Tibial artery (tissue), 4 donors: ENCODE data around the gene ZKSCAN8.
"Not testable (repeated sequence)": the region's sequence is repeated elsewhere in the genome, so short reads cannot be mapped to it uniquely, and the experiment has no call there.

Experiments used
- DNase-seq, 2 donors: peaks; one replicate each; pipeline ENCODE4 v3.0.0-alpha.2; 2019
- H3K27ac ChIP-seq, 2 donors: fragments of 200-600 bp; sonication (generic) in 1 of 2; 1 replicate in 1 of 2; 2 replicates in 1 of 2; pipeline ENCODE4 v1.5.1; 2018 to 2019; ENCODE audit warnings: mild to moderate bottlenecking in 1 of 2
- H3K27me3 ChIP-seq, 2 donors: fragments of 200-600 bp; sonication (generic) in 1 of 2; one replicate each; pipeline versions ENCODE4 v1.5.1 to v1.6.0; 2016 to 2019
- H3K36me3 ChIP-seq, 3 donors: fragments of 200-600 bp; sonication (generic) in 2 of 3; one replicate each; pipeline ENCODE4 v1.5.1; 2016 to 2019; ENCODE audit warnings: mild to moderate bottlenecking in 2 of 3
- H3K4me1 ChIP-seq, 4 donors: fragments of 200-600 bp; sonication (generic) in 2 of 4; 1 replicate in 3 of 4; 2 replicates in 1 of 4; pipeline ENCODE4 v1.5.1; 2016 to 2019
- H3K4me3 ChIP-seq, 2 donors: fragments of 200-600 bp; sonication (generic) in 1 of 2; 1 replicate in 1 of 2; 2 replicates in 1 of 2; pipeline ENCODE4 v1.5.1; 2018 to 2019; ENCODE audit warnings: mild to moderate bottlenecking in 2 of 2
- H3K9me3 ChIP-seq, 3 donors: fragments of 200-600 bp; sonication (generic) in 1 of 3; one replicate each; pipeline ENCODE4 v1.5.1; 2016 to 2019
- CTCF ChIP-seq, 2 experiments: fragments of 200-600 bp in 1 of 2; fragments of 450-650 bp in 1 of 2; IDR thresholded peaks; one replicate each; pipeline ENCODE4 v1.5.1; 2017 to 2019; ENCODE audit warnings: antibody characterized with exemption in 2 of 2, mild to moderate bottlenecking in 1 of 2, moderate library complexity in 1 of 2
- intact Hi-C: fragments of 100-400 bp; cut with DNase I; formaldehyde crosslinking; loops from one replicate; pipeline ENCODE4 v1.15.0; 2023; ENCODE audit warnings: low total_unique reads

Gene ZKSCAN8

GRCh38 chr6:28111964-28112363 lies 29.7 kb upstream of the ZKSCAN8 start:
- no peak overlapping the region for H3K27ac ChIP-seq
- TF ChIP-seq CTCF (IDR thresholded peaks at IDR 0.05): no peak
- no peak for DNase-seq
- H3K36me3 ChIP-seq: peaks cover 16 to 23% (median 17%) of the 10 kb centered on the region in 3 donors
- H3K9me3 ChIP-seq: no peaks in the 10 kb centered on the region
- intact Hi-C loops: no loop called here
- H3K4me3 ChIP-seq: no peak overlapping the region
- peaks cover 0 to 6% of the 10 kb centered on the region in 2 donors for H3K27me3 ChIP-seq
- no peaks in the 10 kb centered on the region for H3K4me1 ChIP-seq

DNA sequence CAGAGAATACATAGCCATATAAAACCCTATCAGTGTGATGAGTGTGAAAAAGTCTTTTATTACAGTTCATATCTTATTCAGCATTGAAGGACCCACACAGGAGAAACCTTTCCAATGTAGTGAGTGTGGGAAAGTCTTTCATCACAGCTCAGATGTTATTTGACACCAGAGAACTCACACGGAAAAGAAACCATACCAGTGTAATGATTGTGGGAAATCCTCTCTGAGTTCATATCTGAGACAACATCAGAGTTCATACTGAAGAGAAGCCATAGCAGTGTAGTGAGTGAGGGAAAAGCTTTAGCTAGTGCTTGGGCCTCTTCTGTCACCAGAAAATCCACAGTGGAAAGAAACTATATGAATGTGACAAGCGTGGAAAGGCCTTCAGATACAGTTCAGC lies 25.9 kb upstream of the ZKSCAN8 start:
- H3K9me3 ChIP-seq: no peaks in the 10 kb centered on the region
- TF ChIP-seq CTCF (IDR thresholded peaks at IDR 0.05): no peak
- H3K27me3 ChIP-seq: no peaks in the 10 kb centered on the region
- no peaks in the 10 kb centered on the region for H3K4me1 ChIP-seq
- intact Hi-C loops: no loop called here
- peaks cover 33 to 53% (median 41%) of the 10 kb centered on the region in 3 donors for H3K36me3 ChIP-seq
- H3K4me3 ChIP-seq: no peak overlapping the region
- DNase-seq: no peak
- no peak overlapping the region for H3K27ac ChIP-seq

- no peak for DNase-seq
- peaks cover 44 to 53% (median 50%) of the 10 kb centered on the region in 3 donors for H3K36me3 ChIP-seq
- intact Hi-C loops: no loop called here
- no peaks in the 10 kb centered on the region for H3K27me3 ChIP-seq
- no peak overlapping the region for H3K4me3 ChIP-seq
- H3K9me3 ChIP-seq: no peaks in the 10 kb centered on the region
- no peak overlapping the region for H3K27ac ChIP-seq
- TF ChIP-seq CTCF (IDR thresholded peaks at IDR 0.05): no peak
- H3K4me1 ChIP-seq: no peaks in the 10 kb centered on the region
Measured at GRCh38 chr6:28117386-28118050, 24.2 kb upstream of the ZKSCAN8 start.

- Histone ChIP-seq H3K4me1 (no peaks in the 10 kb centered on the region), H3K9me3 (no peaks in the 10 kb centered on the region), H3K36me3 (peaks cover 44 to 53% (median 50%) of the 10 kb centered on the region in 3 donors), H3K4me3 (no peak overlapping the region), H3K27me3 (no peaks in the 10 kb centered on the region), H3K27ac (no peak overlapping the region)
- no peak for DNase-seq
- intact Hi-C loops: no loop called here
- no peak for TF ChIP-seq CTCF (IDR thresholded peaks at IDR 0.05)
Measured at GRCh38 chr6:28118217-28118616, 23.5 kb upstream of the ZKSCAN8 start.

DNA sequence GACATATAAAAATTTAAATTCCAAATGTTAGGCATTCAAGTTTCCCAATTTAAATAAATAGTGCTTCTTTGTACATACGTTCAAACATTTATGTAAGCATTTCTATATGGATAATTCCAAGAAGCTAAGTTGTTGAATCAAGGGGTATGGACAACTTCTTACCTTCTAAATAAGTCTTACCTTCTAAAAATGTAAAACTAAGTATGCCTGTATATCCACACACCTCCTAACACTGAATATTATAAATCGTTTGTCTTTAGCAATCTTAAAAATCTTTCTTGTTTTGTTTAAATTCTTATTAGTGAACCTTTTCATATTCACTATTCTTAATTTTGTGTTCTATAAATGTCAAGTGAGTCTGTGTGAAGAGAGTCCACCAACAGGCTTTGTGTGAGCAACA lies 19.8 kb upstream of the ZKSCAN8 start:
- Histone ChIP-seq H3K36me3 (peaks cover 26 to 37% (median 35%) of the 10 kb centered on the region in 3 donors), H3K9me3 (no peaks in the 10 kb centered on the region), H3K4me3 (no peak overlapping the region), H3K27ac (no peak overlapping the region), H3K4me1 (peaks cover 0 to 14% (median 4%) of the 10 kb centered on the region in 4 donors), H3K27me3 (no peaks in the 10 kb centered on the region)
- intact Hi-C loops: loop anchor here (10.0 kb wide), 1 partner anchor 103 kb away; the partner anchor contains the start of gene ZSCAN9
- DNase-seq: no peak
- no peak for TF ChIP-seq CTCF (IDR thresholded peaks at IDR 0.05)

- Histone ChIP-seq H3K4me1 (peaks cover 0 to 14% (median 4%) of the 10 kb centered on the region in 4 donors), H3K36me3 (peaks cover 29 to 38% (median 34%) of the 10 kb centered on the region in 3 donors)
- intact Hi-C loops: loop anchor here (10.0 kb wide), 1 partner anchor 103 kb away; the partner anchor contains the start of gene ZSCAN9
- not testable (repeated sequence) for H3K27me3 ChIP-seq, H3K9me3 ChIP-seq, H3K4me3 ChIP-seq, DNase-seq, H3K27ac ChIP-seq
Measured at GRCh38 chr6:28122283-28122682, 19.4 kb upstream of the ZKSCAN8 start.
